Activated CD4-positive, alpha-beta T cell treated with anti-CD3 and anti-CD28 coated beads for 36 hours (primary cell): ENCODE data around the gene SLC35E4. TPM values are rescaled to one million over a fixed set of nuclear protein-coding genes. Genes with fewer than 3 reads are reported as not detected.
"Not testable (repeated sequence)": the region's sequence is repeated elsewhere in the genome, so short reads cannot be mapped to it uniquely, and the experiment has no call there.

Source experiments
- ATAC-seq: fragments of 200-7000 bp; cut with Tn5 transposase; one replicate; pipeline ENCODE4 v1.10.0; 2021; ENCODE audit warnings: mild to moderate bottlenecking, moderate library complexity
- CTCF ChIA-PET: fragments of 350-600 bp; sonication (Branson Sonifier 250); formaldehyde crosslinking; loops from one replicate; lab custom pipeline; 2021; ENCODE audit warnings: antibody characterized with exemption; lab: Charles Lee
- POLR2A ChIA-PET: fragments of 350-600 bp; sonication (Branson Sonifier 250); formaldehyde crosslinking; loops from one replicate; lab custom pipeline; 2021; ENCODE audit warnings: antibody characterized with exemption, inconsistent platforms; lab: Charles Lee
- DNase-seq: peaks from one replicate; pipeline ENCODE4 v3.0.0-alpha.2; 2020
- H3K27ac Mint-ChIP-seq: one replicate; pipeline ENCODE4 v1.8.0; 2021; ENCODE audit warnings: mixed read lengths
- H3K27me3 Mint-ChIP-seq: one replicate; pipeline ENCODE4 v1.8.0; 2021; ENCODE audit warnings: mixed read lengths
- H3K36me3 Mint-ChIP-seq: one replicate; pipeline ENCODE4 v1.8.0; 2021; ENCODE audit warnings: low read depth, mixed read lengths
- H3K4me1 Mint-ChIP-seq: one replicate; pipeline ENCODE4 v1.8.0; 2021; ENCODE audit warnings: mixed read lengths
- H3K4me3 Mint-ChIP-seq: one replicate; pipeline ENCODE4 v1.8.0; 2021; ENCODE audit warnings: mild to moderate bottlenecking, moderate library complexity, mixed read lengths
- H3K9me3 Mint-ChIP-seq: one replicate; pipeline ENCODE4 v1.8.0; 2021; ENCODE audit warnings: low read depth, mixed read lengths
- intact Hi-C, 2 experiments: fragments of 100-400 bp; cut with DNase I in 1 of 2; cut with micrococcal nuclease in 1 of 2; formaldehyde crosslinking; loops; one replicate each; pipeline versions ENCODE4 v1.14.2 to v1.15.1; 2022 to 2024; cut with DNase I, micrococcal nuclease
- total RNA-seq, 2 experiments: library from RNA; stranded (reverse); gene quantifications; one replicate each; pipeline ENCODE4 v1.2.3, GENCODE V29; 2021

SLC35E4 gene
- total RNA-seq = 1 to 10 TPM; 3.6 to 4.3 TPM

GRCh38 chr22:30635273-30636225, at the start of gene SLC35E4:
Gene SLC35E4, plus strand, starts transcription at chr22:30635781. Its CDS starts 670 bp downstream, at chr22:30636451.
- Mint-ChIP-seq H3K9me3 (peaks cover 4% of the 10 kb centered on the region), H3K4me1 (peaks cover 22% of the 10 kb centered on the region), H3K27ac (peak within 1 kb of the TSS; percentile 84), H3K27me3 (no peaks in the 10 kb centered on the region), H3K36me3 (peaks cover 7% of the 10 kb centered on the region), H3K4me3 (peak within 1 kb of the TSS; percentile 75)
- DNase-seq = peak; percentile 98
- POLR2A ChIA-PET = interaction anchor here (0.6 to 1.5 kb wide), 5 partner anchors 9 to 447 kb away, joined by 3 to 9 read pairs (median 3); no protein-coding TSS in a partner anchor
- intact Hi-C loops = loop anchor here (1.0 to 5.0 kb wide), 10 partner anchors 9 to 652 kb away; partner anchors contain the start of genes DUSP18 (in 1 of the 2), MORC2 (in 1 of the 2), OSBP2 (in 1 of the 2) and TUG1 (in 1 of the 2)
- ATAC-seq = peak; percentile 86
- CTCF ChIA-PET = interaction anchor here (0.5 to 7.0 kb wide), 26 partner anchors 8 to 524 kb away, joined by 3 to 97 read pairs (median 5); partner anchors contain the start of gene DUSP18

GRCh38 chr22:30586414-30586813, 49.2 kb upstream of the SLC35E4 start:
- no peak overlapping the region for H3K4me3 Mint-ChIP-seq
- no peaks in the 10 kb centered on the region for H3K27me3 Mint-ChIP-seq
- H3K27ac Mint-ChIP-seq = no peak overlapping the region
- no peaks in the 10 kb centered on the region for H3K4me1 Mint-ChIP-seq
- intact Hi-C loops = no loop called here
- no peaks in the 10 kb centered on the region for H3K9me3 Mint-ChIP-seq
- ChIA-PET POLR2A (no interaction called here), CTCF (interaction anchor here (0.5 kb wide), 1 partner anchor 33 kb away, joined by 6 read pairs; no protein-coding TSS in a partner anchor)
- no peak for DNase-seq
- no peak for ATAC-seq
- H3K36me3 Mint-ChIP-seq = peaks cover 72% of the 10 kb centered on the region

- intact Hi-C loops = loop anchor here (1.0 to 10.0 kb wide), 12 partner anchors 235 to 1156 kb away; partner anchors contain the start of genes ASCC2 (in 1 of the 2), MTMR3 (in 1 of the 2), NF2 (in 1 of the 2) and OSM (in 1 of the 2)
Measured at GRCh38 chr22:30591191-30591587, 44.4 kb upstream of the SLC35E4 start.

GRCh38 chr22:30591588-30592359, 43.8 kb upstream of the SLC35E4 start, which contains the start of gene PES1:
Gene PES1, minus strand, starts transcription at chr22:30591910. Its CDS starts 77 bp downstream, at chr22:30591833.
- peaks cover 4% of the 10 kb centered on the region for H3K27me3 Mint-ChIP-seq
- ChIA-PET CTCF (interaction anchor here (0.8 to 1.7 kb wide), 6 partner anchors 10 to 169 kb away, joined by 3 to 5 read pairs (median 5); partner anchors contain the start of gene TCN2), POLR2A (interaction anchor here (0.5 to 1.0 kb wide), 4 partner anchors 12 to 235 kb away, joined by 3 to 4 read pairs (median 4); partner anchors contain the start of genes CCDC157 and SF3A1)
- H3K4me3 Mint-ChIP-seq = no peak within 1 kb of the TSS
- DNase-seq (peak; percentile 96), ATAC-seq (peak; percentile 100)
- intact Hi-C loops = loop anchor here (1.0 to 10.0 kb wide), 20 partner anchors 14 to 1156 kb away; partner anchors contain the start of genes ASCC2 (in 1 of the 2), CASTOR1 (in 1 of the 2), DUSP18 (in 1 of the 2) and MTMR3 (in 1 of the 2)
- H3K9me3 Mint-ChIP-seq = no peaks in the 10 kb centered on the region
- H3K4me1 Mint-ChIP-seq = no peaks in the 10 kb centered on the region
- peaks cover 38% of the 10 kb centered on the region for H3K36me3 Mint-ChIP-seq
- H3K27ac Mint-ChIP-seq = no peak within 1 kb of the TSS

More at GRCh38 chr22:30591191-30591587, 44.4 kb upstream of the SLC35E4 start:
- Mint-ChIP-seq H3K4me1 (no peaks in the 10 kb centered on the region), H3K9me3 (no peaks in the 10 kb centered on the region), H3K27ac (no peak overlapping the region), H3K4me3 (no peak overlapping the region), H3K36me3 (peaks cover 43% of the 10 kb centered on the region), H3K27me3 (peaks cover 4% of the 10 kb centered on the region)
- ATAC-seq = no peak
- peak; percentile 18 for DNase-seq
- CTCF ChIA-PET = interaction anchor here (0.5 to 1.7 kb wide), 7 partner anchors 10 to 267 kb away, joined by 3 to 5 read pairs (median 5); partner anchors contain the start of gene TCN2
- POLR2A ChIA-PET = interaction anchor here (0.5 to 1.0 kb wide), 3 partner anchors 38 to 234 kb away, joined by 3 to 4 read pairs (median 4); partner anchors contain the start of genes CCDC157 and SF3A1

GRCh38 chr22:30592360-30592713, 43.2 kb upstream of the SLC35E4 start:
- not testable (repeated sequence) for H3K9me3 Mint-ChIP-seq, H3K27me3 Mint-ChIP-seq, H3K4me3 Mint-ChIP-seq, DNase-seq, H3K27ac Mint-ChIP-seq, ATAC-seq, H3K4me1 Mint-ChIP-seq
- POLR2A ChIA-PET = interaction anchor here (0.6 kb wide), 1 partner anchor 13 kb away, joined by 4 read pairs; no protein-coding TSS in a partner anchor
- CTCF ChIA-PET = interaction anchor here (0.9 to 1.7 kb wide), 3 partner anchors 10 to 163 kb away, joined by 3 to 5 read pairs (median 5); no protein-coding TSS in a partner anchor
- H3K36me3 Mint-ChIP-seq = peaks cover 33% of the 10 kb centered on the region
- intact Hi-C loops = loop anchor here (1.0 to 10.0 kb wide), 16 partner anchors 13 to 1155 kb away; partner anchors contain the start of genes CASTOR1 (in 1 of the 2), DUSP18 (in 1 of the 2), MTMR3 (in 1 of the 2) and NF2 (in 1 of the 2)

- Mint-ChIP-seq H3K27ac (no peak overlapping the region), H3K4me3 (no peak overlapping the region), H3K36me3 (no peaks in the 10 kb centered on the region), H3K4me1 (no peaks in the 10 kb centered on the region), H3K27me3 (peaks cover 4% of the 10 kb centered on the region), H3K9me3 (no peaks in the 10 kb centered on the region)
- intact Hi-C loops = loop anchor here in 1 of 2 experiments (10.0 kb wide), 1 partner anchor 831 kb away; the partner anchor contains the start of genes UQCR10 and ZMAT5
- ATAC-seq = no peak
- ChIA-PET POLR2A (no interaction called here), CTCF (interaction anchor here (0.6 kb wide), 1 partner anchor 1265 kb away, joined by 3 read pairs; no protein-coding TSS in a partner anchor)
- no peak for DNase-seq
Measured at GRCh38 chr22:30596199-30596598, 39.4 kb upstream of the SLC35E4 start.

- peaks cover under 1% of the 10 kb centered on the region for H3K4me1 Mint-ChIP-seq
- intact Hi-C loops = loop anchor here in 1 of 2 experiments (10.0 kb wide), 1 partner anchor 832 kb away; the partner anchor contains the start of genes UQCR10 and ZMAT5
- no peak overlapping the region for H3K4me3 Mint-ChIP-seq
- DNase-seq = no peak
- CTCF ChIA-PET = interaction anchor here (0.6 kb wide), 1 partner anchor 1264 kb away, joined by 3 read pairs; no protein-coding TSS in a partner anchor
- POLR2A ChIA-PET = no interaction called here
- peaks cover 4% of the 10 kb centered on the region for H3K27me3 Mint-ChIP-seq
- no peak overlapping the region for H3K27ac Mint-ChIP-seq
- no peaks in the 10 kb centered on the region for H3K36me3 Mint-ChIP-seq
- no peaks in the 10 kb centered on the region for H3K9me3 Mint-ChIP-seq
- ATAC-seq = no peak
Measured at GRCh38 chr22:30596886-30597285, 38.7 kb upstream of the SLC35E4 start.

- CTCF ChIA-PET = no interaction called here
- intact Hi-C loops = loop anchor here in 1 of 2 experiments (10.0 kb wide), 1 partner anchor 834 kb away; the partner anchor contains the start of genes UQCR10 and ZMAT5
Measured at GRCh38 chr22:30598986-30599385, 36.6 kb upstream of the SLC35E4 start.

GRCh38 chr22:30600921-30601320, 34.7 kb upstream of the SLC35E4 start:
- peaks cover 6% of the 10 kb centered on the region for H3K4me1 Mint-ChIP-seq
- intact Hi-C loops = loop anchor here in 1 of 2 experiments (10.0 kb wide), 1 partner anchor 206 kb away; the partner anchor contains the start of gene SEC14L2
- no peak overlapping the region for H3K27ac Mint-ChIP-seq
- no peaks in the 10 kb centered on the region for H3K36me3 Mint-ChIP-seq
- ChIA-PET CTCF (interaction anchor here (0.7 to 1.5 kb wide), 5 partner anchors 10 to 319 kb away, joined by 3 to 10 read pairs (median 3); partner anchors contain the start of gene SLC35E4), POLR2A (interaction anchor here (0.6 to 0.7 kb wide), 2 partner anchors 465 to 492 kb away, joined by 3 to 7 read pairs; no protein-coding TSS in a partner anchor)
- H3K27me3 Mint-ChIP-seq = no peaks in the 10 kb centered on the region
- H3K9me3 Mint-ChIP-seq = no peaks in the 10 kb centered on the region
- DNase-seq (no peak), ATAC-seq (no peak)
- no peak overlapping the region for H3K4me3 Mint-ChIP-seq

More at GRCh38 chr22:30598986-30599385, 36.6 kb upstream of the SLC35E4 start:
- no peak overlapping the region for H3K27ac Mint-ChIP-seq
- ATAC-seq (no peak), DNase-seq (no peak)
- H3K36me3 Mint-ChIP-seq = no peaks in the 10 kb centered on the region
- peaks cover 3% of the 10 kb centered on the region for H3K4me1 Mint-ChIP-seq
- H3K4me3 Mint-ChIP-seq = no peak overlapping the region
- no peaks in the 10 kb centered on the region for H3K9me3 Mint-ChIP-seq
- POLR2A ChIA-PET = no interaction called here
- H3K27me3 Mint-ChIP-seq = no peaks in the 10 kb centered on the region
